HPDE6-E6E7 (cell line): ENCODE data around the gene B3GNT7.
"Not testable (repeated sequence)": the region's sequence is repeated elsewhere in the genome, so short reads cannot be mapped to it uniquely, and the experiment has no call there.

Source experiments
- DNase-seq: peaks from one replicate; pipeline ENCODE4 v3.0.0; 2011; ENCODE audit warnings: missing footprints; ENCODE audit errors: extremely low spot score

Gene B3GNT7

GRCh38 chr2:231395188-231396057, at the start of gene B3GNT7:
Gene B3GNT7 (plus strand): TSS chr2:231395710. CDS start chr2:231395804, 94 bp downstream.
- no peak for DNase-seq

GRCh38 chr2:231347081-231347480, 48.4 kb upstream of the B3GNT7 start:
- DNase-seq = no peak

- DNase-seq = no peak
Measured at GRCh38 chr2:231347638-231348037, 47.9 kb upstream of the B3GNT7 start.

GRCh38 chr2:231348173-231348572, 47.3 kb upstream of the B3GNT7 start:
- no peak for DNase-seq

GRCh38 chr2:231348704-231349373, 46.7 kb upstream of the B3GNT7 start:
- DNase-seq = no peak

GRCh38 chr2:231349374-231349735, 46.2 kb upstream of the B3GNT7 start:
- not testable (repeated sequence) for DNase-seq

GRCh38 chr2:231351648-231352047, 43.9 kb upstream of the B3GNT7 start:
- no peak for DNase-seq

GRCh38 chr2:231353469-231353868, 42.0 kb upstream of the B3GNT7 start:
- no peak for DNase-seq

- DNase-seq = no peak
Measured at GRCh38 chr2:231355508-231356465, 39.7 kb upstream of the B3GNT7 start.

GRCh38 chr2:231356466-231356844, 39.1 kb upstream of the B3GNT7 start:
- DNase-seq = no peak

- DNase-seq = no peak
Measured at GRCh38 chr2:231357048-231357447, 38.5 kb upstream of the B3GNT7 start.

- no peak for DNase-seq
Measured at GRCh38 chr2:231357931-231358330, 37.6 kb upstream of the B3GNT7 start.

- DNase-seq = no peak
Measured at GRCh38 chr2:231359441-231359840, 36.1 kb upstream of the B3GNT7 start.

GRCh38 chr2:231359948-231360347, 35.6 kb upstream of the B3GNT7 start:
- no peak for DNase-seq

GRCh38 chr2:231360401-231360800, 35.1 kb upstream of the B3GNT7 start:
- DNase-seq = no peak

GRCh38 chr2:231360881-231361371, 34.6 kb upstream of the B3GNT7 start:
- DNase-seq = no peak

- DNase-seq = no peak
Measured at GRCh38 chr2:231361701-231362554, 33.6 kb upstream of the B3GNT7 start.

GRCh38 chr2:231362555-231363184, 32.8 kb upstream of the B3GNT7 start:
- DNase-seq = no peak

- no peak for DNase-seq
Measured at GRCh38 chr2:231364061-231364460, 31.4 kb upstream of the B3GNT7 start.
